Ishikawa (cell line): ENCODE data around the gene TUBGCP3.

ENCODE experiments used
- CEBPB ChIP-seq: IDR thresholded peaks from 2 replicates; pipeline ENCODE4 v1.6.1; 2012
- CREB1 ChIP-seq: IDR thresholded peaks from 2 replicates; pipeline ENCODE4 v1.6.1; 2012; ENCODE audit warnings: low read depth
- EGR1 ChIP-seq: IDR thresholded peaks from 2 replicates; pipeline ENCODE4 v1.6.1; 2012
- EP300 ChIP-seq: IDR thresholded peaks from 2 replicates; pipeline ENCODE4 v1.6.1; 2012; ENCODE audit warnings: borderline replicate concordance
- FOXM1 ChIP-seq: IDR thresholded peaks from 2 replicates; pipeline ENCODE4 v1.6.1; 2012; ENCODE audit warnings: low read depth, borderline replicate concordance
- NFIC ChIP-seq: IDR thresholded peaks from 2 replicates; pipeline ENCODE4 v1.6.1; 2012
- RAD21 ChIP-seq: IDR thresholded peaks from 2 replicates; pipeline ENCODE4 v1.6.1; 2012; ENCODE audit warnings: low read depth
- REST ChIP-seq: IDR thresholded peaks from 2 replicates; pipeline ENCODE4 v1.6.1; 2012; ENCODE audit warnings: low read depth, mild to moderate bottlenecking
- TAF1 ChIP-seq: IDR thresholded peaks from 2 replicates; pipeline ENCODE4 v1.6.1; 2012; ENCODE audit warnings: low read depth, mild to moderate bottlenecking
- TCF12 ChIP-seq: IDR thresholded peaks from 2 replicates; pipeline ENCODE4 v1.6.1; 2012; ENCODE audit warnings: low read depth
- TEAD4 ChIP-seq: IDR thresholded peaks from 2 replicates; pipeline ENCODE4 v1.6.1; 2012
- YY1 ChIP-seq: IDR thresholded peaks from 2 replicates; pipeline ENCODE4 v1.6.1; 2012; ENCODE audit warnings: low read depth
- ZBTB7A ChIP-seq: IDR thresholded peaks from 2 replicates; pipeline ENCODE4 v1.6.1; 2012; ENCODE audit warnings: low read depth
- TF ChIP-seq, protein P1 (sequence below): IDR thresholded peaks from 2 replicates; pipeline ENCODE4 v1.6.1; 2012
- TF ChIP-seq, protein P2 (sequence below): IDR thresholded peaks from 2 replicates; pipeline ENCODE4 v1.6.1; 2012

The TUBGCP3 gene

DNA sequence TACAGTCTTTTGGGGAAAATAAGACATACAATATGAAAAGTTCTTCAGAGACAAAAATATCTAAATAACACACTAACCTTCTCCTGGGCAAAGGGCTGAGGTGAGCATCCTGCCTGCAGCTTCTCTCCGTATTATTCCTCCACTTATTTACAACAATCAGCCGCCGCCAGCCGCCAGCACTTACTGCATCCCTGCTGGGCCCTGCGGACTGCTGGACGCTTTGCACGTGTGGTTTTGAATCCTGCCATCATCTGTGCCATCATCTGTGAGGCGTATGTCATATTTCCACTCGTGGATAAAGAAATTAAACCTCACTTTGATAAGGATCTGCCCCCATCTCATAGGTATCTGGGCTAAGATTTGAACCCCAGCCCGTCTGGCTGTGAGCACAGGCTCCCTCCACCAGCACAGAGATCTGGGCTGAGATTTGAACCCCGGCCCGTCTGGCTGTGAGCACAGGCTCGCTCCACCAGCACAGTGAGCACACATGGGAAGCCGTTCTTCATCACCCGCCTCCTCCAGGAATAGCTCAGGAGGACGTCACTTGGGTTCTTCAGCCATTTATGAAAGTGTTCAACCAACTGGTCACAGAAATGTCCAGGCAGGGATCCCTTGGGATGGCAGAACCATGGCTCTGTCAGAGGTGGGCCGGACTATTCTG lies 35.2 kb upstream of the TUBGCP3 start:
- TF ChIP-seq CEBPB, result no peak
- no peak for TF ChIP-seq CREB1
- no peak for TF ChIP-seq EGR1
- TF ChIP-seq, protein P1, sequence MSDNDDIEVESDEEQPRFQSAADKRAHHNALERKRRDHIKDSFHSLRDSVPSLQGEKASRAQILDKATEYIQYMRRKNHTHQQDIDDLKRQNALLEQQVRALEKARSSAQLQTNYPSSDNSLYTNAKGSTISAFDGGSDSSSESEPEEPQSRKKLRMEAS, result no peak
- TF ChIP-seq ZBTB7A, result no peak
- no peak for TF ChIP-seq NFIC
- TF ChIP-seq RAD21, result no peak
- no peak for TF ChIP-seq TEAD4
- no peak for TF ChIP-seq REST
- TF ChIP-seq YY1, result no peak
- TF ChIP-seq, protein P2, sequence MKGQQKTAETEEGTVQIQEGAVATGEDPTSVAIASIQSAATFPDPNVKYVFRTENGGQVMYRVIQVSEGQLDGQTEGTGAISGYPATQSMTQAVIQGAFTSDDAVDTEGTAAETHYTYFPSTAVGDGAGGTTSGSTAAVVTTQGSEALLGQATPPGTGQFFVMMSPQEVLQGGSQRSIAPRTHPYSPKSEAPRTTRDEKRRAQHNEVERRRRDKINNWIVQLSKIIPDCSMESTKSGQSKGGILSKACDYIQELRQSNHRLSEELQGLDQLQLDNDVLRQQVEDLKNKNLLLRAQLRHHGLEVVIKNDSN, result no peak
- no peak for TF ChIP-seq TAF1
- no peak for TF ChIP-seq TCF12
- TF ChIP-seq FOXM1, result no peak
- TF ChIP-seq EP300, result no peak

- TF ChIP-seq, protein P1, result no peak
- TF ChIP-seq YY1 (no peak), EP300 (no peak), FOXM1 (no peak), TCF12 (no peak), TEAD4 (no peak), TAF1 (no peak)
Observed at GRCh38 chr13:112622375-112622774, 34.4 kb upstream of the TUBGCP3 start.

DNA sequence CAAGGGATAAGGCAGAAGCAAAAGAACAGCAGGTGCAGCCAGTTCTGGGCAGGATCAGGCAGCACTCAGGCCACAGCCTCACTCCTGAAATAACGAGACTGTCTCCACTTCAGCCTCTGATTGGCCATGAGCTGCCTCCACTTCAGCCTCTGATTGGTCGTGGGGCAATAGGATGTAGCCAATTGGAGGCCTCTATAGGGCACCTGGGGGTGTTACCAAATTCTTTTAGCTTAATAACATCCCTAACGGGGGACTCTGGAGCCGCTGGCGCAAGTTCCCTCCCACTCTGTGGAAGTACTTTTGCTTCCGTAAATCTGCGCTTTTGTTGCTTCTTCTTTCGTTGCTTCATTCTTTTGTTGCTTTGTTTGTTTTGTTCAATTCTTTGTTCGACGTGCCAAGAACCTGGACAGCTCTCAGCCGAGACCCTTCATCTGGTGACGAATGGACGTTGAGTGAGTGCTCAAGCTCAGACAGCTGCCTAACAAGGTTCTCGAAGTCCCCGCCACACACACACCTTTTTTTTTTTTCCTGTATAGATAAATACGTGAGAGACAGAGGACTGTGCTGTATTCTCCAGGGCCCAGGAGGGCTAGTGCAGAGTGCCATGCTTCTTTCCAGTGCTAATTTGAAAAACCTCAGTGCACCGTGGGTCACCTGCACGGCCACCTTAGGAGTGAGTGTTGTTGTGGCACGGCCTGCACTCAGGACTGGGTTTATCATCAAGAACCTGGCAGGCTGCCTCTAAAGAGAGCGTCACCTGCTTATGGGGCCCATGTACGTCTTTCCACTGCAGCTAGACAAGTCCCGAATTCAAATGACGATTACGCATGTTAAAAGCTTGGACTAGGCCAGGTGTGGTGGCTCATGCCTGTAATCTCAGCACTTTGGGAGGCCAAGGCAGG lies 32.0 kb upstream of the TUBGCP3 start:
- TF ChIP-seq TAF1 (no peak), RAD21 (no peak), TEAD4 (no peak), NFIC (no peak), ZBTB7A (no peak), REST (no peak), FOXM1 (no peak), CEBPB (no peak)
- TF ChIP-seq, protein P1, result no peak
- TF ChIP-seq, protein P2, result no peak

GRCh38 chr13:112618501-112618900 lies 30.5 kb upstream of the TUBGCP3 start:
- TF ChIP-seq FOXM1 (no peak), TAF1 (no peak), TCF12 (no peak), EGR1 (no peak), CREB1 (no peak), YY1 (no peak), RAD21 (no peak), TEAD4 (no peak), CEBPB (no peak), EP300 (no peak), REST (no peak), ZBTB7A (no peak), NFIC (no peak)
- TF ChIP-seq, protein P1, result no peak
- TF ChIP-seq, protein P2, result no peak
